ENCODE measurements around the gene PTGER1. TPM values are rescaled to one million over a fixed set of nuclear protein-coding genes. Genes with fewer than 3 reads are reported as not detected.

PTGER1 gene
- total RNA-seq, 4 donors from 2014 or later = 1.5 TPM; not detected in 3

DNA sequence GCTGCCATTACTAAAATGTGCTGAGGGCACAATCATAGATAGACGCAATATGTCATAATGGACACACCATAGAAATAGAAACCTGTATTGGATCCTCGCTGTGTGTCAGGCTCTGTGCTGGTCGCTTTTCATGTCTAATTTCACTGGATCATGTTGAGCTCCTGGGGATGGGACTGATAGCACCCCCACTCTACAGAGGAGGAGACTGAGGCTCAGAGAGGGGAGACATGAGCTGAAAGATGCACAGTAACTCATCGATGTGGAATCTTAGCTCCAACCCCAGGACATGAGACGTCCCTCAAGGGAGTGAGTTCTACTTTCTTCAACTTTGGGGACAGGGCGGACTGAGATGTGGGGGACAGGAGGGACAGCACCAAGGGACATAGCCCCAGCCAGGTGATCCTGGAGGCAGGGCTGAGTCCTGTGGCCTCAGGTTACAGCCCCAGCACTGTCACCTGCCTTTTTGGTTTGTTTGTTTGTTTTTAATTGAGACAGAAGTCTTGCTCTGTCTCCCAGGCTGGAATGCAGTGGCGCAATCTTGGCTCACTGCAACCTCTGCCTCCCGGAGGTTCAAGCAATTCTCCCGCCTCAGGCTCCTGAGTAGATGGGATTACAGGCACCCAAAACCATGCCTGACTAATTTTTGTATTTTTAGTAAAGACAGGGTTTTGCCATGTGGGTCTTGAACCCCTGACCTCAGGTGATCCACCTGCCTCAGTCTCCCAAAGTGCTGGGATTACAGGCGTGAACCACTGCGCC, 27.4 kb upstream of the PTGER1 start:
- 75 to 77% methylated on average over 11 of the region's 11 CpGs for WGBS, 2 donors
- no peak for DNase-seq
- H3K4me1 ChIP-seq = peaks cover 0 to 1% of the 10 kb centered on the region in 2 donors
- intact Hi-C loops (cut with DNase I) = loop anchor here (10.0 kb wide), 1 partner anchor 52 kb away; no protein-coding TSS in a partner anchor
- no peak overlapping the region for H3K27ac ChIP-seq
- H3K27me3 ChIP-seq = no peaks in the 10 kb centered on the region
- TF ChIP-seq CTCF (IDR thresholded peaks at IDR 0.05) = no peak
- TF ChIP-seq POLR2A (IDR thresholded peaks at IDR 0.05) = no peak
- no peaks in the 10 kb centered on the region for H3K9me3 ChIP-seq
- no peaks in the 10 kb centered on the region for H3K36me3 ChIP-seq
- H3K4me3 ChIP-seq (replicated peaks in 1 of 3) = no peak overlapping the region

- TF ChIP-seq CTCF (IDR thresholded peaks at IDR 0.05) (no peak), POLR2A (IDR thresholded peaks at IDR 0.05) (no peak)
- peak in 1 of 2 donors; percentile 25 for DNase-seq
- WGBS, 2 donors = 59 to 73% methylated on average over 5 to 6 of the region's 6 CpGs
- intact Hi-C loops (cut with DNase I) = no loop called here
- no peaks in the 10 kb centered on the region for H3K36me3 ChIP-seq
- no peaks in the 10 kb centered on the region for H3K9me3 ChIP-seq
- H3K27ac ChIP-seq = peak overlapping the region in 2 of 3 donors; percentile 52 to 70
- no peak overlapping the region for H3K4me3 ChIP-seq (replicated peaks in 1 of 3)
- no peaks in the 10 kb centered on the region for H3K27me3 ChIP-seq
- peaks cover 22 to 23% of the 10 kb centered on the region in 2 donors for H3K4me1 ChIP-seq
Measured at GRCh38 chr19:14497228-14497921, 22.2 kb upstream of the PTGER1 start.

GRCh38 chr19:14496834-14497227, 21.7 kb upstream of the PTGER1 start:
- H3K9me3 ChIP-seq = no peaks in the 10 kb centered on the region
- no peaks in the 10 kb centered on the region for H3K36me3 ChIP-seq
- 21 to 36% methylated on average over 7 of the region's 7 CpGs for WGBS, 2 donors
- no peak for DNase-seq
- peak overlapping the region; percentile 33 to 70 (median 52) for H3K27ac ChIP-seq
- TF ChIP-seq CTCF (IDR thresholded peaks at IDR 0.05) (no peak), POLR2A (IDR thresholded peaks at IDR 0.05) (no peak)
- intact Hi-C loops (cut with DNase I) = no loop called here
- no peaks in the 10 kb centered on the region for H3K27me3 ChIP-seq
- H3K4me3 ChIP-seq (replicated peaks in 1 of 3) = no peak overlapping the region
- peaks cover 22 to 23% of the 10 kb centered on the region in 2 donors for H3K4me1 ChIP-seq

DNA sequence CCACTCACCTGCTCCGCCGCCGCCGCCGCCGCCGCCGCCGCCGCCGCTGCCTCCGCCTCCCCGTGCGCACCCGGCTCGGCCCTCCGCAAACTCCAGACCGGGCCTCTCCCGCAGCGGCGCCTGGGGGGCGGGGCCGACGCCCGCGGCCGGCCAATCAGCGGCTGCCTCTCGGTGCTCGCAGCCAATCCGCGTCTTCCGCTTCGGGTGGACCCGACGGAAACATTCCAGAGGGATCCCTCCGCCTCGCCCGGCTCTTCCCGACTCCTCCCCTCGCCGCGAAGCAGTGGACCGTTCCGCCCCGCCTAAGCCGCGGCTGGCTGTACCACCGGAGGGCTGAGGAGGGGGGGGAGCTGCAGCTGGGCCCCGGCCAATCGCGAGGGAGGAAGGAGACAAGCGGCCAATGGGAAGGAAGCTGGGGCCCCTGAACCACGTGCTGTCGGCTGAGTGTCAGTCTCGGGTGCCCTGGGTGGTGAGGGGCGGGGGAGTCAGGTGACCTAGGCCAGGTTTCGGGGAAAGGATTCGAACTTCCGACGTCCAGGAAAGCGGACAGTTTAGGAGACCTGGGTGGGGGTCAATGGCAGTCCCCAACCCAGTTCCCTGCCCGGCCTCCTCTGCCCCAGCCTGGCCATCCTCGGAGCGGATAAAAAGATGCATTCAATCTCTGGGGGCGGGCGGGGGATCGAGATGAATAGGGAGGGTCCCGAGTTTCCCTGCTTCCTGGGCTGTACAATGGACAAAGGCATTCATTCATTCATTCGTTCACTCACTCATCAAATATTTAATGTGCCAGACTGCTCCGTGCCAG, 21.1 kb upstream of the PTGER1 start, which contains the start of gene GIPC1:
Gene GIPC1 (minus strand): TSS at position 99 of the 805 bp plus-strand sequence. CDS start 13,151 bp downstream, outside the sequence.
- H3K36me3 ChIP-seq = no peaks in the 10 kb centered on the region
- H3K27me3 ChIP-seq = no peaks in the 10 kb centered on the region
- TF ChIP-seq POLR2A (IDR thresholded peaks at IDR 0.05) (peak in 1 of 2 donors; percentile 80), CTCF (IDR thresholded peaks at IDR 0.05) (no peak)
- intact Hi-C loops (cut with DNase I) = no loop called here
- H3K4me1 ChIP-seq = peaks cover 22 to 23% of the 10 kb centered on the region in 2 donors
- peak; percentile 98 for DNase-seq
- no peaks in the 10 kb centered on the region for H3K9me3 ChIP-seq
- H3K27ac ChIP-seq = peak within 1 kb of the TSS; percentile 33 to 70 (median 52)
- peak within 1 kb of the TSS; percentile 33 to 90 (median 64) for H3K4me3 ChIP-seq (replicated peaks in 1 of 3)
- 5 to 9% methylated on average over 15 to 50 of the region's 71 CpGs for WGBS, 2 donors

Data from thyroid gland (tissue), 4 donors.